Myocyte (in vitro differentiated cells): ENCODE data around the gene RASL11A. TPM values are rescaled to one million over a fixed set of nuclear protein-coding genes. Genes with fewer than 3 reads are reported as not detected.
"Not testable (repeated sequence)": the region's sequence is repeated elsewhere in the genome, so short reads cannot be mapped to it uniquely, and the experiment has no call there.

Source experiments
- DNase-seq: peaks from one replicate; pipeline ENCODE4 v3.0.0-alpha.2; 2012; ENCODE audit warnings: low read depth
- total RNA-seq: library from RNA; depleted of rRNA; stranded (reverse); fragments of >200 nt; gene quantifications from 2 replicates; pipeline ENCODE4 v1.2.3, GENCODE V29; 2014

Gene RASL11A
- total RNA-seq, 1 donor from 2014 or later, result 2.9 TPM

DNA sequence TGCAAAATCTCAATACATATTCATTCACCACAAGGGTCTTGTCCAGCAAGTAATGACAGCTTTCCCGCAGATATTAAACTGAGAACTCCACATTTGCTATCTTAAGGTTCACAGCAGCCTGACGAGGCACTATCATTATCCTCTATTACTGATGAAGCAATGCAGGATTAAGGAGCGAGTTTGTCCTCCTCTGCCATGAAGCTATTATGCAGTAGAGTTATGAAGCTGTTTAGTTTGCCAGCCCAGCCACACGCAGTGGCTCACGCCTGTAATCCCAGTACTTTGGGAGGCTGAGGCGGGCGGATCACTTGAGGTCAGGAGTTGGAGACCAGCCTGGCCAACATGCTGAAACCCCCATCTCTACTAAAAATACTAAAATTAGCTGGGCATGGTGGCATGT lies 29.8 kb downstream of the RASL11A start:
- DNase-seq, result not testable (repeated sequence)

DNA sequence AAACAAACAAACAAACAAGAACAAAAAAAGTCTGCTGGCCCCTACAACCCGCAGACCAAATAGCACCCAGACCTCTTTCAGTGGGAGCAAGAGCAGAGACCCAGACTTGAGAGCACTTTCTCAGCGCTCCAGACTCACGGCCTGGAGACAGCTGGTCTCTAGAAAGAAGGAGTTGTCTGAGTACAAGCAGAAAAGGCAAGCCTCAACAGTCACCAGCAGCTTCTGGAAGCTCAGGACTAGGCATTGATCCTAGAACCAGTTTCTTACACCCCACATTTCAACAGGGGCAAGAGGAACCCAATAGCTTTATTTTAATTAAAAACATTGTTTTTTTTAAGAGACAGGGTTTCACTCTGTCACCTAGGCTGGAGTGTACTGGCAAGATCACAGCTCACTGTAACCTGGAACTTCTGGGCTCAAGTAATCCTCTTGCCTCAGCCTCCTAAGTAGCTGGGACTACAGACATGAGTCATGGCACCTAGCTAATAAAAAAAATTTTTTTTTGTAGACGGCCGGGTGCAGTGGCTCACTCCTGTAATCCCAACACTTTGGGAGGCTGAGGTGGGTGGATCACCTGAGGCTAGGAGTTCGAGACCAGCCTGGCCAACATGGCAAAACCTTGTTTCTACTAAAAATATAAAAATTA lies 30.4 kb downstream of the RASL11A start:
- no peak for DNase-seq

DNA sequence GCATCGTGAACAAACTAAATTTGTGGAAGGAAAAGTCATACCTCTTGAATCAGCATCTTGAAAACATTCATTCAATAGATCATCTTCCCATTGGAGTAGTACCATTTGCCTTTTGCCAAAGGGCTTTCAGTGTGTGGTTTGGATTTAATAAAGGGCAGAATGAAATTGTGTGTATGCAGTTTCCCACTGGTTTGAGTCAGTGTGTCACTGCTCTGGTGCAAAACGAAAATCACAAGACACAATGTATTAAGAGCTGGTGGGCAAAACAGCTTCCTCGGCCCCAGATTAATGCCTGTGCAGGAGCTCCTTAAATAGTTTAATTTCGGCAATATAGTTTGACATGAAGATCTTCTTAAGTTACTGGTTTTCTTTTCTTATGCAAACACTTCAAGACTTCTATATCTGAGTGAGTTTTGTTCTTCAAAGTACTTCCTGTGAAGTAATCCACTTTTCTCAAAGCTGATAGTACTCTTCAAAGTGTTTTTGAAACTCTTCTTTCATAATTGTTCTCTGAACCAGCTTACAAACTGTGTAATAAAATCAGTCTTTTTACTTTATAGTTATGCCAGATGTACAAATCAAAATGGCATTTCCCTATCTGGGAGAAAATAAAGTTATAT lies 32.1 kb downstream of the RASL11A start:
- no peak for DNase-seq

DNA sequence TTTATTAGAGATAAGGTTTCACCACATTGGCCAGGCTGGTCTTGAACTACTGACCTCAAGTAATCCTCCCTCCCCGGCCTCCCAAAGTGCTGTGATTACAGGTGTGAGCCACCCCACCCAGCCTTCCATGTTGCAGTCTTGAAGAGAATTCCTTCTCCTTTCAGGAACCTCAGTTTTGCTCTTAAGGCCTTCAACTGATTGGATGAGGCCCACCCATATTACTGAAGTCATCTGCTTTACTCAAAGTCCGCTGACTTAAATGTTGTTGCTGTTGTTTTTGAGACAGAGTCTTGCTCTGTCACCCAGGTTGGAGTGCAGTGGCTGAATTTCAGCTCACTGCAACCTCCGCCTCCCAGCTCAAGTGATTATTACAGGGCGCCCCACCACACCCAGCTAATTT lies 33.5 kb downstream of the RASL11A start:
- DNase-seq, result no peak

DNA sequence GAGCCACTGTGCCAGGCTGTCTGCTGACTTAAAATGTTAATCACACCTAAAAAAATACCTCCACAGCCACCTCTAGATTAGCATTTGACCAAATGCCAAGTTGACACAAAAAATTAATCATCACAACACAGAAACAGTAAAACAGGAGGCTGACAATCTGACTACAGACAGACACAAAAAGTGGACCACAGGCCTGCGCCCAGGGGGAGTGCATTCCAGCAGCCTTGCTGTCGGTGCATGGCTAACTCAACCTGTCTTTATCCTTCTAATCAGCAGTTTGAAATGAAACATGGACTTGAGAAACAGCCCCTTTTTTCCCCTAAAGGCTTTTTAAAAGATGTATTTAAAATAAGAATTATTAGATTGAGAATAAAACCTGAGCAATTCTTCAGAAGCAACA lies 34.0 kb downstream of the RASL11A start:
- DNase-seq, result no peak

DNA sequence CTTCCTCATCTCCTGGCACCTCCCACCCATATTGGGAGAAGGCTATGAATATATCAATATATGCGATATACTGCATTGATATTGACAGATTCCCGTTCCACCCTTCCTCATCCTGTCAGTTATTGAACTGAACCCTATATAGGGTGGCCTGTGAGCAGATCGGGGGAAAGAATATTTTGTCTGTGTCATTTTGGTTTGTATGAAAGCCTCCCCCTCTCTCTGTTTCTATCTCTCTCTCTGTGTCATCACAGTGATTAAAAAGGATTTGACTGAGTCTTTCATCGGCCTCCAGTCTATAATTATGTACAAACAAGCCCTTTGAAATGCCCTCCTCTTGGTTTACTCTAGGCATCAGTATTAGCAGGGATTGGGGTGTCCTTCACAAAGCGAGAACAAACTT lies 35.7 kb downstream of the RASL11A start:
- no peak for DNase-seq

DNA sequence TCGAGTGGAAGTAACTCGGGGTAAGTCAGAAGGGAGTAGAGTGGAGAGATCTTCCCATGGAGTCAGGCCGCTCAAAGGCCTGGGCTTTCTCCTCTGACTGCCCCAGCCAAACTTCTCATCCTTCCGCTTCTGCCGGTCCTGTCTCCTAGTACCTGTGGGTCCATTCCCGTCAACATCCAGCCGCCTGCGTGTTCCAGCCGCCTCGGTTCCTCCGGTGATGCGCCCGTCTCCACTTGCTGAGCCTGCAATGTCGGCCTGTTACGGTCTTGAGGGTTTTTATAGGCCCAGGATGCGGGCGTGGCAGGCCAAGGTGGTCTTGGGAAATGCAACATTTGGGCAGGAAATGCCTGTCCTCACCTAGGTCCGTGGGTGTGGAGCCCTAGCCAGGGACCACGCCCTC lies 38.3 kb downstream of the RASL11A start:
- no peak for DNase-seq

DNA sequence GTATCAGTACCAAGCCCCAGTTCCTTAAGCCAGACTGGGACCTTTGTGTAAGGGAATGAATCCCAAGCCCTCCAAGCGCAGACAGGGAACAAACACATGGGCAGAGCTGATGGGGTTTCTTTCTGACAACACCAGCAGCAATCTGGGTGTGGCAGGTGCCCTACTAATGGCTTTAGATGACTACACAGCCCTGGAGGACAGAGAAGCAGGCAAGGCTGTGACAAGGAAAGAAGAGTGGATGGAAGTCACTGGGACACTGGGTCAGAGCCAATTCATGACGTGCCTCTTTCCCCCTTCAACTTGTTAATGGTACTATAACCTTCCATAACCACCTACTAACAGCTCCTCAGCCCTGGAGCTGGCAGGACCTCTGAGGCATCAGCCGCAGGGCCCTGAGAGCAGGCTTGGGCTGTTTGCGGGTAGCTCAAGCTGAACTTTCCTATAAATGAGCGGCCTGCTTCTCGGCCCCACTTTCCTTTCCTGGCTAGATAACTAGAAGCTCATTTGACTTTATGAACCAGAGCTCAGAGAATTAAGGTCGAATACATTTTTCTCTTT lies 38.9 kb downstream of the RASL11A start:
- DNase-seq, result no peak

DNA sequence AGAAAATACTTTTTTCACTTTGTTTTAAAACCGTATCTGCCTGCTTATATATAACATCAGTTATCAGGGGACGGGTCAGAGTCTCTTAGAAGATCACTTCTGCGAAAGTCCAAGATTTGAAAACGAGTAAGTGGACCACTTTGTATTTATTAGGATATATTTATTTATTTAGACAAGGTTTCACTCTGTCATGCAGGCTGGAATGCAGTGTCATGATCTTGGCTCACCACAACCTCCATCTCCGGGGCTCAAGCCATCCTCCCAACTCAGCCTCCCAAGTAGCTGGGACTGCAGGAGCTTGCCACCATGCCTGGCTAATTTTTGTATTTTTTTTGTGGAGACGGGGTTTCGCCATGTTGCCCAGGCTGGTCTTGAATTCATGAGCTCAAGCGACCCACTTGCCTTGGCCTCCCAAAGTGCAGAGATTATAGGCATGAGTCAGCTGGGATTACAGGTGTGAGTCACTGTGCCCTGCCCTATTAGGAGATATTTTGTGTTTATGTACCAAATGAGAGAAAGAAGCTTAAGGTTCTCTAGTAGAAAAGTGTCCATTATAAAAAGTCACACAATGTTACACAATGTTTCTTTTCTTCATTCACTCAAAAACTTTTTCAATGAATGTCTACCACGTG lies 39.5 kb downstream of the RASL11A start:
- no peak for DNase-seq

DNA sequence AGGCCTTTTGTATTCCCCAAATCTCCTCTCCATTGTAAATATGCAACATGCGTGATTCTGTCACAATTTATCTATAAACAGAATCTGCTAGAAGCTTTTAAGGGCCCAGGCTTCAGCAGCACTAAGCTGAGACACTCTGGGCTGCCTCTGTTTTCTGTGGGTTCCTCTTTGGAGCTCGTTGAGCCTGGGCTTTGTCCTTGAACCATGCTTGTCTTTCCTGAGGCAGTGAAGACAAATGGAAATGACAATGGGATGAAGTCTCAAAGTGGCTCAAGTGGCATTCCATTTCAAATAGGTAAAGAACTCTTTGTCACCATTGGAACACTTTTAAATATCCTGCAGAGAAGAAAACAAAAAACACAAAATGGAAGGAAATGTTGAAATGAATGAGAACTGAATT lies 40.3 kb downstream of the RASL11A start:
- no peak for DNase-seq

DNA sequence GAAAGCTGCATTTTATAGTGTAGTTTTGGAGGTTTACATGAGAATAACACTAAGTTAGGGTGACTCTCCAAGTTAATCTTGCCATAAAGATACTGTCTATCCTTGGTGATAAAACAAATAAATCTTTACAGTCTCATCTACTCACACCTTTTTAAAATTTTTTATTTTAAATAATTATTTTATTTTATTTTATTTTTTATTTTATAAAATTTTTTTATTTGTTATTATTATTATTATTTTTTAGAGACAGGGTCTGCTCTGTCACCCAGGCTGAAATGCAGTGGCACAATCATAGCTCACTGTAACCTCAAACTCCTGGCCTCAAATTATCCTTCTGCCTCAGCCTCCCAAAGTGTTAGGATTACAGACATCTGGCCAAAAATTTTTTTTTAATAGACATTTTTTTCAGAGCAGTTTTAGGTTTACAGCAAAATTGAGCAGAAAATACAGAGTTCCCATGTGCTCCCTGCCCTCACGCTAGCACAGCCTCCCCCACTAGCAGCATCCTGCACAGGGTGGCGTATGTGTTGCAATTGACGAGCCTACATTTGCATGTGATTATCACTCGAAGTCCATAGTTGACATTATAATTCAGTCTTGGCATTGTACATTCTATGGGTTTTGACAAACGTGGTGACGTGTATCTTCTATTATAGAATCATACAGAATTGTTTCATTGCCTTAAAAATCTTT lies 41.0 kb downstream of the RASL11A start:
- DNase-seq, result no peak

DNA sequence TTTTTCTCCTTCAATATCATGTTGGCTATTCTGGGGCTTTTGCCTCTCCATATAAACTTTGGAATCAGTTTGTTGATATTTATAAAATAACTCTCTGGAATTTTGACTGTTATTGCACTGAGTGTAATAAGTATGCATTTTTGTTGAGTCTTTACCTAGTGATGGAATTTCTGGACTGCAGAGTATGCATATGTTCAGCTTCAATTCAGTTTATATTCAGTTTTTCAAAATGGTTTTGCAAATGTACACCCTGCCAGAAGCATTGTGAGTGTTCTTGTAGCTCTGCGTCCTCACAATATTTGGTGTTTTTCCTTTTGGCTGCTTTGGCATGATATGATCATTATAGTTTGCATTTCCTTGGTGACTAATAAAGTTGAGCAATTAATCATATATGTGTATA lies 43.1 kb downstream of the RASL11A start:
- no peak for DNase-seq

DNA sequence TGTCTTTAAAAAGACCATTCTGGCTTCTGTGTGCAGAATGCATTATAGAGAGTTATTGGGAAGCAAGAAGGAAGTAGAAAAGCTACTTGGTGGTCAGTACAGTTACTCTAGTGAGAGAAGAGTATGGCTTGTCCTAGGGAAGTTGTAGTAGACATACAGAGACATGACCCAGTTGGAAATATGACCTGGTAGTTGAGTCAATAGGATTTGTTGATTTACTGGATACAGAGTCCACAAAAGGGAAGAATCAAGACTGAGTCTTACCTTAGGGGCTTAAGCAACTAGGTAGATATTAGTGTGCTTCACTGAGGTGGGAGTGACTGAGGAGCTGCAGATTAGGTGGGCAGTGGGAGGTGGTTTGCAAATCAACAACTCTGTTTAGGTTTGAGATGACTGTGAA lies 48.8 kb downstream of the RASL11A start:
- no peak for DNase-seq

DNA sequence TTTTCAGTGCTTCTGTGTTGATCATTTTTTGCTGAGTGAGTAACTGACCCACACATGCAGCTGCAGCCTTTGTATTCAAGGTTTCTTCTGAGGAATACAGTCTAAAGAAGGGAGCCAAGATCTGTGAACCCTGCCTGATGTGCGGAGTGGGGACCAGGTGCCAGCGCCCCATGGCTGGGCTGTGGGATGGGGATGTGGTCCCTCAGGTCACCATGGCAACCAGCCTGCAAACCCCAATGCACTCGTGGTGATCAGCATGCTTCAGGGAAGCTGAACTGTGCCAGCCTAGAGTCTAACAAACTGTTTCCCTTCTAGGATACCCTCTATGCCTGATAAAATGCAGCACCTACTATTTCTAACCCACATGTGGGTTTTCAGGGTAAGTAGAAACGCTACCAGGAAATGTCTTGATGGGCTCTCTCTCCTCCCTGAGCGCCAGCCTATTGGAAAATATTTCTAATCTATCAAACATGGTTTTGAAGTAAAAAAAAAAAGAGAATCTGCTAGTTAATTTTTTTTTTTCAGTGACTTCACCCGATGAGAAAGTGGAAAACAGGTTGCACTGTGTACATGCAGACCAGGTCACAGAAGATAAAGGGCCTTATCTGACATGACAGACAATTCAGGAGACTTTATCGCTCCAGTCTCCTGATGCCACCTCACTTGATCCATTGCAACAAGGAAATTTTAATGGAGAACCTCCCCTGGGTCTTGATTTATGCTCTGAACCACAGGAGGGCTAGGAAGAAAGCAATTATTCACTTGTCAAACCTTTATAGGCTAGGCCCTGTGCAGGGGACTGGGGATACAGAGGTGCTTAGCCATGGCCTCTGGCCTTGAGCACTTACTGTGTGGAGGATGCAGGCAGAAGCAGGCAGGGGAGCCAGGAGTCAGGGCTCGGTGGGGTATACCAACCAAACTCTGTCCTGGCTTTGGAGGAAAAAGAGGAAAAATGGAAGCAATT lies 51.1 kb downstream of the RASL11A start:
- DNase-seq, result no peak

DNA sequence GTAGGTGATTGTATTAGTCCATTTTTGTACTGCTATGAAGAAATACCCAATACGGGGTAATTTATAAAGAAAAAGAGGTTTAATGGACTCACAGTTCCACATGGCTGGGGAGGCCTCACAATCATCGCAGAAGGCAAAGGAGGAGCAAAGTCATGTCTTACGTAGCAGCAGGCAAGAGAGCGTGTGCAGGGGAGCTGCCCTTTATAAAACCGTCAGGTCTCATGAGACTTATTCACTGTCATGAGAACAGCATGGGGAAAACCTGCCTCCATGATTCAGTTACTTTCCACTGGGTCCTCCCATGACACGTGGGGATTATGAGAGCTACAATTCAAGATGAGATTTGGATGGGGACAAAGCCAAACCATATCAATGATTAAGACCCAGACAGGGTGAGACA lies 51.8 kb downstream of the RASL11A start:
- DNase-seq, result not testable (repeated sequence)

Other genes with a start within 250 kb of the RASL11A start
- 42.9 and 43.9 TPM in 2 replicates for gene USP12, start 99.0 kb upstream of the RASL11A start, total RNA-seq
- gene RPL21, start 19.3 kb upstream of the RASL11A start, total RNA-seq, result 773 and 936 TPM in 2 replicates
- 279 and 281 TPM in 2 replicates for gene GTF3A, start 153.8 kb downstream of the RASL11A start, total RNA-seq
- gene MTIF3, start 179.7 kb downstream of the RASL11A start, total RNA-seq, result 50.2 and 89.3 TPM in 2 replicates